ENCODE data around the gene PNLIP.

GRCh38 chr10:116590590-116591444 lies 45.1 kb downstream of the PNLIP start, which contains the start of gene PNLIPRP1:
- TF ChIP-seq PBX3 (IDR thresholded peaks at IDR 0.05) = no peak
- no peak for TF ChIP-seq YY1 (IDR thresholded peaks at IDR 0.05; ENCODE audit: low read depth)
- TF ChIP-seq ZBTB33 (IDR thresholded peaks at IDR 0.05; ENCODE audit: borderline replicate concordance, low read depth) = no peak
- TF ChIP-seq MAX (IDR thresholded peaks at IDR 0.05; ENCODE audit: low read depth) = no peak
- no peak for TF ChIP-seq IRF3 (IDR thresholded peaks at IDR 0.05; ENCODE audit: low read depth, low read length)
- TF ChIP-seq RFX5 (IDR thresholded peaks at IDR 0.05; ENCODE audit: low read length) = no peak
- no peak for TF ChIP-seq REST (IDR thresholded peaks at IDR 0.05; ENCODE audit: low read depth, low read length)
- no peak for TF ChIP-seq RXRA (IDR thresholded peaks at IDR 0.05; ENCODE audit: borderline replicate concordance, low read depth)
